ENCODE data around the gene ISG20. TPM values are rescaled to one million over a fixed set of nuclear protein-coding genes. Genes with fewer than 3 reads are reported as not detected.

The ISG20 gene
- total RNA-seq, 4 donors from 2014 or later, result 3.9 to 35.9 (median 13.2) TPM

GRCh38 chr15:88619796-88620195 is 19.0 kb upstream of the ISG20 start:
- DNase-seq, result no peak
- no peaks in the 10 kb centered on the region for H3K27me3 ChIP-seq
- intact Hi-C loops (cut with DNase I; ENCODE audit: low total_unique reads), result loop anchor here (10.0 kb wide), 1 partner anchor 285 kb away; no protein-coding TSS in a partner anchor
- H3K9me3 ChIP-seq, result no peaks in the 10 kb centered on the region
- H3K4me1 ChIP-seq, result peaks cover 0 to 4% of the 10 kb centered on the region in 2 donors
- H3K27ac ChIP-seq, result no peak overlapping the region
- no peak for TF ChIP-seq CTCF (IDR thresholded peaks at IDR 0.05)
- TF ChIP-seq POLR2A (IDR thresholded peaks at IDR 0.05), result no peak
- no peaks in the 10 kb centered on the region for H3K36me3 ChIP-seq
- H3K4me3 ChIP-seq, result no peak overlapping the region

GRCh38 chr15:88620995-88621772 is 17.6 kb upstream of the ISG20 start, which contains the start of gene AEN:
Gene AEN, plus strand, starts transcription at chr15:88621340. Its CDS starts 4,870 bp downstream, at chr15:88626210.
- Histone ChIP-seq H3K4me3 (peak within 1 kb of the TSS; percentile 64 to 92), H3K4me1 (peaks cover 0 to 4% of the 10 kb centered on the region in 2 donors), H3K27ac (peak within 1 kb of the TSS; percentile 86 to 93), H3K36me3 (no peaks in the 10 kb centered on the region), H3K27me3 (no peaks in the 10 kb centered on the region), H3K9me3 (no peaks in the 10 kb centered on the region)
- intact Hi-C loops (cut with DNase I; ENCODE audit: low total_unique reads), result loop anchor here (10.0 kb wide), 1 partner anchor 284 kb away; no protein-coding TSS in a partner anchor
- peak in 2 of 4 experiments; percentile 26 to 34 for TF ChIP-seq CTCF (IDR thresholded peaks at IDR 0.05)
- TF ChIP-seq POLR2A (IDR thresholded peaks at IDR 0.05), result peak; percentile 31 to 51
- peak; percentile 93 to 96 for DNase-seq

GRCh38 chr15:88621789-88622604 is 16.8 kb upstream of the ISG20 start:
- no peak for DNase-seq
- Histone ChIP-seq H3K4me1 (peaks cover 0 to 4% of the 10 kb centered on the region in 2 donors), H3K36me3 (no peaks in the 10 kb centered on the region), H3K9me3 (no peaks in the 10 kb centered on the region), H3K4me3 (peak overlapping the region; percentile 64 to 92), H3K27me3 (no peaks in the 10 kb centered on the region), H3K27ac (peak overlapping the region; percentile 86 to 93)
- intact Hi-C loops (cut with DNase I; ENCODE audit: low total_unique reads), result loop anchor here (10.0 kb wide), 1 partner anchor 283 kb away; no protein-coding TSS in a partner anchor
- TF ChIP-seq POLR2A (IDR thresholded peaks at IDR 0.05) (no peak), CTCF (IDR thresholded peaks at IDR 0.05) (no peak)

GRCh38 chr15:88622605-88622975 is 16.2 kb upstream of the ISG20 start:
- no peak for DNase-seq
- peaks cover 0 to 4% of the 10 kb centered on the region in 2 donors for H3K4me1 ChIP-seq
- peak overlapping the region in 1 of 2 donors; percentile 92 for H3K4me3 ChIP-seq
- TF ChIP-seq POLR2A (IDR thresholded peaks at IDR 0.05) (no peak), CTCF (IDR thresholded peaks at IDR 0.05) (no peak)
- intact Hi-C loops (cut with DNase I; ENCODE audit: low total_unique reads), result loop anchor here (10.0 kb wide), 1 partner anchor 282 kb away; no protein-coding TSS in a partner anchor
- no peaks in the 10 kb centered on the region for H3K36me3 ChIP-seq
- H3K27me3 ChIP-seq, result no peaks in the 10 kb centered on the region
- H3K27ac ChIP-seq, result peak overlapping the region; percentile 86 to 93
- no peaks in the 10 kb centered on the region for H3K9me3 ChIP-seq

All from uterus (tissue), 4 donors.